Measurements from ENCODE around the gene KBTBD6. TPM values are rescaled to one million over a fixed set of nuclear protein-coding genes. Genes with fewer than 3 reads are reported as not detected.

The KBTBD6 gene
- total and polyA plus RNA-seq, 2 of the 8 experiments (the other 6 are each of a cell fraction or from before 2014, with no cell fraction given) = 4.5 to 11.3 TPM

GRCh38 chr13:41132512-41133152 is at the start of gene KBTBD6 (continued):
- TF ChIP-seq CHD7 (IDR thresholded peaks at IDR 0.05; ENCODE audit: insufficient replicate concordance, low read length) (no peak), SRF (IDR thresholded peaks at IDR 0.05; ENCODE audit: low read depth, low read length) (no peak; the same call in 1 of the 2 replicates), POU5F1 (IDR thresholded peaks at IDR 0.05; ENCODE audit: low read depth, low read length) (no peak), TAF1 (IDR thresholded peaks at IDR 0.05; ENCODE audit: low read depth, low read length) (peak; percentile 88), SP4 (IDR thresholded peaks at IDR 0.05; ENCODE audit: low read length) (no peak), KDM5A (IDR thresholded peaks at IDR 0.05; ENCODE audit: low read length) (peak; percentile 8; the same call in 1 of the 2 replicates), RXRA (IDR thresholded peaks at IDR 0.05; ENCODE audit: insufficient read depth, low read depth, low read length) (no peak), YY1 (IDR thresholded peaks at IDR 0.05; ENCODE audit: low read depth, low read length) (peak; percentile 19; the same call in 1 of the 2 replicates), PHF8 (conservative IDR thresholded peaks at IDR 0.05; ENCODE audit: low read depth, low read length) (peak; percentile 72), CHD2 (IDR thresholded peaks at IDR 0.05; ENCODE audit: low read length) (peak; percentile 98), KDM1A (IDR thresholded peaks at IDR 0.05; ENCODE audit: borderline replicate concordance, low read length) (no peak)

Measured in H1 (cell line).